ENCODE results near the gene SMAP2.

DNA sequence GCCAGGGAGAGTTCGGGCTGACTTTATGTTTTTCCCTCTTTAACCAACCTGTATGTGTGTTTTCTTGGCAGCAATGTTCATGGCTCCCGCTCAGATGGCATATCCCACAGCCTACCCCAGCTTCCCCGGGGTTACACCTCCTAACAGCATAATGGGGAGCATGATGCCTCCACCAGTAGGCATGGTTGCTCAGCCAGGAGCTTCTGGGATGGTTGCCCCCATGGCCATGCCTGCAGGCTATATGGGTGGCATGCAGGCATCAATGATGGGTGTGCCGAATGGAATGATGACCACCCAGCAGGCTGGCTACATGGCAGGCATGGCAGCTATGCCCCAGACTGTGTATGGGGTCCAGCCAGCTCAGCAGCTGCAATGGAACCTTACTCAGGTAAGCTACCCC, 43.2 kb downstream of the SMAP2 start:
- no peak for TF ChIP-seq POLR2A (IDR thresholded peaks at IDR 0.05; ENCODE audit: low read length)
- TF ChIP-seq GATA1 (IDR thresholded peaks at IDR 0.05; ENCODE audit: low read depth, low read length): no peak

Data from erythroblast (primary cell).